Measurements from ENCODE around the gene UHRF2. TPM values are rescaled to one million over a fixed set of nuclear protein-coding genes. Genes with fewer than 3 reads are reported as not detected.

Gene UHRF2
- total RNA-seq, 6 experiments from 2014 or later: 23.3 to 34.9 (median 26.2) TPM

DNA sequence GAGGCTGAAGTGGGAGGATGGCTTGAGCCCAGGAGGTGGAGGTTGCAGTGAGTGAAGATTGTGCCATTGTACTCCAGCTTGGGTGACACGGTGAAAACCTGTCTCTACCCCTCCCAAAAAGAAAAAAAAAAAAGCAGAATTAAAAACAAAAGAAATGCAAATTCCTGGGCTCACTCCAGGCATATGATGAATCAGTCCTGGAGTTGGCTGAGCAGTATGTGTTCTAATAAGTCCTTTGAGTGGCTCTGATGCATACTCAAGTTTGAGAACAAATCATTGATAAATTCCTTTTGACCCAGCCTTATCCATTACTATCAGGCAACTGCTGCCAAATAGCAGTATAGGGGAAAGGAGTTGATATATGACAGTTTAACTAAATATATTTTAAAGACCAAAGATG is 28.3 kb downstream of the UHRF2 start:
- Mint-ChIP-seq H3K9me3 (no peaks in the 10 kb centered on the region), H3K4me3 (no peak overlapping the region), H3K27ac (no peak overlapping the region), H3K27me3 (ENCODE audit: insufficient read depth) (no peaks in the 10 kb centered on the region), H3K4me1 (ENCODE audit: low read depth) (peaks cover 40% of the 10 kb centered on the region), H3K36me3 (ENCODE audit: low read depth) (peaks cover 6% of the 10 kb centered on the region; the same call in 1 of the 2 replicates)
- TF ChIP-seq, protein P1, sequence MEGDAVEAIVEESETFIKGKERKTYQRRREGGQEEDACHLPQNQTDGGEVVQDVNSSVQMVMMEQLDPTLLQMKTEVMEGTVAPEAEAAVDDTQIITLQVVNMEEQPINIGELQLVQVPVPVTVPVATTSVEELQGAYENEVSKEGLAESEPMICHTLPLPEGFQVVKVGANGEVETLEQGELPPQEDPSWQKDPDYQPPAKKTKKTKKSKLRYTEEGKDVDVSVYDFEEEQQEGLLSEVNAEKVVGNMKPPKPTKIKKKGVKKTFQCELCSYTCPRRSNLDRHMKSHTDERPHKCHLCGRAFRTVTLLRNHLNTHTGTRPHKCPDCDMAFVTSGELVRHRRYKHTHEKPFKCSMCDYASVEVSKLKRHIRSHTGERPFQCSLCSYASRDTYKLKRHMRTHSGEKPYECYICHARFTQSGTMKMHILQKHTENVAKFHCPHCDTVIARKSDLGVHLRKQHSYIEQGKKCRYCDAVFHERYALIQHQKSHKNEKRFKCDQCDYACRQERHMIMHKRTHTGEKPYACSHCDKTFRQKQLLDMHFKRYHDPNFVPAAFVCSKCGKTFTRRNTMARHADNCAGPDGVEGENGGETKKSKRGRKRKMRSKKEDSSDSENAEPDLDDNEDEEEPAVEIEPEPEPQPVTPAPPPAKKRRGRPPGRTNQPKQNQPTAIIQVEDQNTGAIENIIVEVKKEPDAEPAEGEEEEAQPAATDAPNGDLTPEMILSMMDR (IDR thresholded peaks at IDR 0.05): no peak
- no peak for DNase-seq

DNA sequence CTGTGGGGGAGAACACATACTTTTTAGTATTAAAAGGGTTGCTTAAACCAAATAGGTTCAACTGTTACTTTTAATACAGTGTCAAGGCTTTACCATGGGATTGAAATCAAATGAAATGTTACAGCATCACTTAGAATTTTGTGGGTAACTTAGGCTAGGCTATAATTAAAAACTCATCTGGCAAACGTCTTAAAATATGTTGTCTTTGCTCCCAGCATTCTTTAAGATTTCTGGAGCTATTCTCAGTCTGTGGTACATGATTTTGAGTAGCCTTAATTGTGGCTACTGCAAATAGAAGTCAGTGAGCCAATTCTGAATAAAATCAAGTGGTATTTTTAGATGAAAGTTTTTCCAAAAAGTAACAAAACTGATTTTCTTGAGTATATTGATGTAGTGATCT is 30.7 kb downstream of the UHRF2 start:
- Mint-ChIP-seq H3K36me3 (ENCODE audit: low read depth) (no peaks in the 10 kb centered on the region), H3K9me3 (no peaks in the 10 kb centered on the region), H3K4me3 (no peak overlapping the region), H3K4me1 (ENCODE audit: low read depth) (peaks cover 34% of the 10 kb centered on the region), H3K27me3 (ENCODE audit: insufficient read depth) (no peaks in the 10 kb centered on the region), H3K27ac (no peak overlapping the region)
- TF ChIP-seq, protein P1 (IDR thresholded peaks at IDR 0.05): no peak
- no peak for DNase-seq

DNA sequence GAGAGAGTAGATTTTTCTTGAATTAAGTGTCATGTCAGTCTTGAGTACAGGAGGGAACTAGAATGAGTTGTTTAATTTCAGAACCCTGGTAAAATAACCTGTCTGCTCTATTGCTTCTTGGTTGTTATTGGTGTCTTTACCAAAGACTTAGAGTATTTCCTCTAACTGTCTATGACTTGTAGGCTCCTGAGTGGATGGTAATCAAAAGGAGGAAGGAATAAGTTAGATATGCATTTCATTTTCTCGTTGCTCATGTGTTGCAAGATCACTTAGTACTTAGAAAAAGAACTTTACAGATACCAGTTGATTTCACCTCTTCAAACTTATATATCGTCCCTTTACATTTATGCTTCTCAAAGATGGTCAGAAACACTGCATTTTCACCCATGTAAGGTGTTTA is 31.1 kb downstream of the UHRF2 start:
- Mint-ChIP-seq H3K27me3 (ENCODE audit: insufficient read depth) (no peaks in the 10 kb centered on the region), H3K27ac (no peak overlapping the region; the same call in 1 of the 2 replicates), H3K36me3 (ENCODE audit: low read depth) (no peaks in the 10 kb centered on the region), H3K4me1 (ENCODE audit: low read depth) (peaks cover 36% of the 10 kb centered on the region), H3K4me3 (no peak overlapping the region), H3K9me3 (no peaks in the 10 kb centered on the region)
- TF ChIP-seq, protein P1 (IDR thresholded peaks at IDR 0.05): no peak
- no peak for DNase-seq

DNA sequence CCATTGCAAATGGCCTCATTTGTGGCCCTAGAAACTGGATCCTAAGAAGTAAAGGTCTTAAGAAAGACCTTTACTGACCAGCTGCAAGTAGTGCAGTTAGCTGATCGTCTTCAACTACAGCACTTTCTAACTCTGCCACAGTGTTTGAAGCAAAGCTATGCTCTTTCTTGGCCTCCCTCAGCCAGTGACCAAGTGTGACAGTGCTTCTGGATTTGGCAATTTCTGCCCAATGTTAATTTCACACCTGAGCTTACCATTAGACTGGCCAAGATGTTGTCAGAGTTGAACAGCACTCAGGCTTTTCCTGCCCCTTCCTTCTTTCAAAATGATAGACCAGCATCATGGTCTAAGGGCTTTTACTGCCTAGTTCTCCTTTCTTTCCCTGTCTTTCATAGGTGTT is 36.1 kb downstream of the UHRF2 start:
- Mint-ChIP-seq H3K27ac (0 out of 2 replicates have a peak overlapping the region, but pooled peaks have one; percentile 9), H3K36me3 (ENCODE audit: low read depth) (peaks cover 5% of the 10 kb centered on the region), H3K9me3 (no peaks in the 10 kb centered on the region), H3K4me3 (no peak overlapping the region), H3K27me3 (ENCODE audit: insufficient read depth) (no peaks in the 10 kb centered on the region), H3K4me1 (ENCODE audit: low read depth) (peaks cover 39% of the 10 kb centered on the region)
- no peak for DNase-seq
- TF ChIP-seq, protein P1 (IDR thresholded peaks at IDR 0.05): no peak

DNA sequence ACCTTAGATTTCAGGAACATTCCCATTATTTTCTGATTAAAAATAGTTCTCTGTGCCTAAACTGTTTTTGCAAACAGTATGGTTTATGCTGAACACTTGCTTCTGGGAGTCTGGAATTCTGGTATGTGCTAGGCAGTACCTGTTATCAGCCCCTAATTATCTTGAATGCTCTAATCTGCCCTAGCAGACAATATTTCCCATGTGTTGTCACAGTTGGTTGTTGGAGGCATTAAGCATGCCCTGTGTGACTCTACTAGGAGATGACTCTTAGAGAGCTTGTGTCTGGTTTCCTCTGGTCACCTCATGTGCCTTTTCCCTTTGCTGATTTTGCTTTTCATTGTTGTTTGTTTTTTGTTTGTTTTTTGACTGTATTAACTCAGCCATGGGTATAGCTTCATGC is 36.6 kb downstream of the UHRF2 start:
- peaks cover 5% of the 10 kb centered on the region for H3K36me3 Mint-ChIP-seq (ENCODE audit: low read depth)
- no peaks in the 10 kb centered on the region for H3K9me3 Mint-ChIP-seq
- H3K4me1 Mint-ChIP-seq (ENCODE audit: low read depth): peaks cover 36% of the 10 kb centered on the region
- TF ChIP-seq, protein P1 (IDR thresholded peaks at IDR 0.05): no peak
- no peaks in the 10 kb centered on the region for H3K27me3 Mint-ChIP-seq (ENCODE audit: insufficient read depth)
- H3K4me3 Mint-ChIP-seq: no peak overlapping the region
- H3K27ac Mint-ChIP-seq: peak overlapping the region; percentile 39
- no peak for DNase-seq
